ENCODE results near the gene SRA1.
"Not testable (repeated sequence)": the region's sequence is repeated elsewhere in the genome, so short reads cannot be mapped to it uniquely, and the experiment has no call there.

The SRA1 gene

DNA sequence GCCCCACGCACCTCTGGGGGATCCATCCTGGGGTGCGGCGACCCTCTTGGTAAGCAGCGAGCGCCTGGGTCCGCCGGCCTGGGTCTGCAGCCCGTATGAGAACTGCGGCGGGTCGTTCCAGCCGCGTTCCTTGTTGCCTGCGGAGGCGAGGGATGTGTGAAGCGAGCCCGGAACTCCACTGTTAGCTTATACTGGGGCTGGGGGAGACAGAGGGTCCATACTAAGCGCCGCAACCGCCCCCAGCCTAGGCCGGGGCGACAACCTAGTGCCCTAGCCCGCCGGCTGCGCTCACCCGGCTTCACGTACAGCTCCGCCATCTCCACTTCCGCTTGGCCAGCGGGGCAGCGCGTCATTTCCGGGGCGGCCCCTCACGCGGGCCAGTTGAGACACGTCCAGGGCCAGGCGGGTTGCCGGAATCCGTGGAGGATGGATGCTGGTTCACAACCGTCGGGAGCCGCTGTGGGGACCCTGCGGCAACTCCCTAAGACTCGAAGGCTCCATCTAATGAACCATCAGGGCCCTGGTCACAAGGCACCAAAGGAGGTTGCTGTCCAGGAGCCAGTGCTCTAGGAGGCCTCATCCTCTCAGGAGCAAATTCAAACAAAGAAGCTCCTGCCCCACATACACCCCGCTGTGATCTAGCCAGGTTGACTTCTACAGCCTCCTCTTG lies at the start of gene SRA1:
Gene SRA1 (minus strand): TSS at position 338 of the 670 bp plus-strand sequence. CDS start 21 bp downstream, at position 317.
- peak; percentile 44 to 74 for DNase-seq (ENCODE audit: extremely low read depth in 1 of 2, low read depth in 1 of 2)

GRCh38 chr5:140607031-140607430 lies 49.8 kb upstream of the SRA1 start:
- no peak for DNase-seq (ENCODE audit: extremely low read depth in 1 of 2, low read depth in 1 of 2)

- DNase-seq (ENCODE audit: extremely low read depth in 1 of 2, low read depth in 1 of 2), result no peak
Observed at GRCh38 chr5:140605879-140606278, 48.6 kb upstream of the SRA1 start.

DNA sequence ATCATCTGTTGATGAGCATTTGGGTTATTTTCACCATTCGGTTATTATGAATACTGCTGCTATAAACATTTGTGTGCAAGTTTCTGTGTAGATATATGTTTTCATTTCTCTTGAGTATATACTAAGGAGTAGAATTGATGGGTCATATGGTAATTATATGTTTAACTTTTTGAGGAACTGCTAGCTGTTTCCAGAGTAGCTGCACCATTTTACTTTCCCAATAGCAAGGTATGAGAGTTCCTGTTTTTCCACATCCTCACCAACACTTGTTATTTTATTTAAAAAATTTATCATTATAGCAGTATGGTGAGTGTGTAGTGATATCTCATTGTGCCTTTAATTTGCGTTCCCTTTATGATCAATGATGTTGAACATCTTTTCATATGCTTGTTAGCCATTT lies 46.5 kb upstream of the SRA1 start:
- DNase-seq (ENCODE audit: extremely low read depth in 1 of 2, low read depth in 1 of 2), result no peak

- DNase-seq (ENCODE audit: extremely low read depth in 1 of 2, low read depth in 1 of 2), result not testable (repeated sequence)
Observed at GRCh38 chr5:140603446-140603698, 46.1 kb upstream of the SRA1 start.

DNA sequence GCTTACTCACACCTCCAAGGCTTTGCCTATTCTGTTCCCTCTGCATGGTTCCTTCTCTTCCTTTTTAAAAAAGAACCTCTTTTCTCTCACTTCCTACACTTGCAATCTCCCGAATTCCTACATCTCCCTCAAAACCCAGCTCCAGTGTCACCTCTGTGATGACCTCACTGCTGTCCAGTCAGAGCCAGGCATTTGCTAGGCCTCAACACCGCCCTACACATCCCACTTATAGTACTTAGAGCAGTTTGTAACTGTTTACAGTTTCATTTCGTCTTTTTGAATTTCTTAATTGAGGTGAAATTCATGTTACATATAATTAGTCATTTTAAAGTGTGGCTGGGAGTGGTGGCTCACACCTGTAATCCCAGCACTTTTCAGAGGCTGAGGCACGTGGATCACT lies 44.9 kb upstream of the SRA1 start:
- no peak for DNase-seq (ENCODE audit: extremely low read depth in 1 of 2, low read depth in 1 of 2)

- no peak for DNase-seq (ENCODE audit: extremely low read depth in 1 of 2, low read depth in 1 of 2)
Observed at GRCh38 chr5:140600096-140600495, 42.8 kb upstream of the SRA1 start.

GRCh38 chr5:140598836-140599235 lies 41.6 kb upstream of the SRA1 start:
- DNase-seq (ENCODE audit: extremely low read depth in 1 of 2, low read depth in 1 of 2), result no peak

GRCh38 chr5:140596321-140596741 lies 39.1 kb upstream of the SRA1 start:
- DNase-seq (ENCODE audit: extremely low read depth in 1 of 2, low read depth in 1 of 2), result no peak

DNA sequence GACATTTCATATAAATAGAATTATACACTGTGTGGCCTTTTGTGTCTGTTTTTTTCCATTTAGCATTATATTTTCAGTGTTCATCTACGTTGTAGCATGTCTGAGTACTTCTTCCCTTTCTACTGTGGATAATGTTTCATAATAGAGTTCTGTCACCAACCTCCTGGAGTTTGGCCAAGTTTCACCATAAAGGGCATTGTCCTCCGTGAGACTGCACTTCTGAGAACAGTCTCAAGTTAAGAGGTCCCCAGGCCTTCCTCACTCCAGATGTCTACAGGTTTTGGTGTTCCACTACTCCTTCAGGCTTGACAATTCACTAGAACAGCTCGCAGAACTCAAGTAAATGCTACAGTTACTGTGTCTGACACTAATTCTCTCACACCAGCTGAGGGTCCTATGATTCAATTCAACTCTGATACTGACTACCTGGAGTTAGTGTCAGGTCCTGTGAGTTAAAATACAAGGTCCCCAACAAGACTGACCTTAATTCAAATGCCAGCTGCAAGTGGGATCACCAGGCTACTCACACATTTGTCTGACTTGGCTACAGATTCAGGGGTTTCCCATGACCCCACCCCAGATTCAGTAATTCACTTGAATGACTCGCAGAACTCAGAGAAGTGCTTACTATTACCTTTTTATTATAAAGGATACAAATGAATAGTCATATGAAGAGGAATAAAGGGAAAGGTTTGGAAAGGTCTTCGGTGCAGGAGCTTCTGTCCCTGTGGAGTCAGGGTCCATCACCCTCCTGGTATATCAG lies 38.4 kb upstream of the SRA1 start:
- DNase-seq (ENCODE audit: extremely low read depth in 1 of 2, low read depth in 1 of 2), result no peak

DNA sequence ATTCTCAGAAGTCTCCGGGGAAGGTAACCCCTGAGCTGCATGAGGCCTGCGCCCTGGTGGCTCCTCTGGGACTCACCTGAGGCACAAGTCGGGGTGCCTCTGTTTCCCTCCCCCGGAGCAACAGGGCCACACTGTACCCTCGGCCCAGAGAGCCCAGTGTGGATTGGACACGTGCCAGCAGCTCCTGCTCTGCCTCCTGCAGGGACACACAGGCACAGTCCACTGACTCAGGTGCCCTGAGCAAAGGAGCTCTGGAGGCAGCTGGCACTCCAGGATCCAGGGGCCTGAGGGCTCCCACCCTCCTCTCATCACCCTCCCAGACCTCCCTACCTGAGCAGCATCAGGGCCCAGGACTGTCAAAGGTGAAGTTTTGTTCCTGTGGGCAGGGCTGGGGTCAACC lies 36.9 kb upstream of the SRA1 start:
- DNase-seq (ENCODE audit: extremely low read depth in 1 of 2, low read depth in 1 of 2), result no peak

DNA sequence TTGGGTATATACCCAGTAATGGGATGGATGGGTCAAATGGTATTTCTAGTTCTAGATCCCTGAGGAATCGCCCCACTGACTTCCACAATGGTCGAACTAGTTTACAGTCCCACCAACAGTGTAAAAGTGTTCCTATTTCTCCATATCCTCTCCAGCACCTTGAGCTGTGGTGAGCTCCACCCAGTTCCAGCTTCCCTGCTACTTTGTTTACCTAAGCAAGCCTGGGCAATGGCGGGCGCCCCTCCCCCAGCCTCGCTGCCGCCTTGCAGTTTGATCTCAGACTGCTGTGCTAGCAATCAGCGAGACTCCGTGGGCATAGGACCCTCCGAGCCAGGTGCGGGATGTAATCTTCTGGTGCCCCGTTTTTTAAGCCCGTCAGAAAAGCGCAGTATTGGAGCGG lies 35.8 kb upstream of the SRA1 start:
- not testable (repeated sequence) for DNase-seq (ENCODE audit: extremely low read depth in 1 of 2, low read depth in 1 of 2)

DNA sequence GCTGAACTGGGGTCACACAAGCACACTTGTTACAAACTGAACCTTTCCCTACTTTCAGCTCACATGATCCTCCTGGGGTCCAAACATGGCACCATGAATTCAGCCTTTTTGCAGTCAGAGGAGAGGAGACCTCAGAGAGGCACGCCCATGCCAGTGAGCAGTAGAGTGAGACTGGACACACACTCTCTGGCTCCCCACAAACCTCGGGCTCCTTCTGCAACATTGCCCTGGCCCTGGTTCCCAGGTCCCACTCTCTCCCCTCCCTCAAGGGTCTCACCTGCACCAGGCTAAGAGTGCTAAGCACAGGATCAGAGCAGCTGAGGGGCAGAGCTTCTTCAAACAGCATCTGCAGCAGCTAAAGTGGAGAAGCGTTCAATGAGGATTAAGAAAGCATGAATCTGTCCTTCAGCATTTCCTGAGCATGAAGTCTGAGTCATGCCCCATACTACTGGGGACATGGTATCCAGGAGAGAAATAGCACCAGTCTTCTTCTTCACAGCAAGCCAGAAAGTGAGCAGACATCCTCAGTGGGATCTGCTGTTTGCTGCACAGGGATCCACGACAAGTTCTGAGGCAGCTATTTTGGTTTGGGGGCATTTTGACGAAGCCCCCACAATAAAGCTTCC lies 34.6 kb upstream of the SRA1 start:
- no peak for DNase-seq (ENCODE audit: extremely low read depth in 1 of 2, low read depth in 1 of 2)

DNA sequence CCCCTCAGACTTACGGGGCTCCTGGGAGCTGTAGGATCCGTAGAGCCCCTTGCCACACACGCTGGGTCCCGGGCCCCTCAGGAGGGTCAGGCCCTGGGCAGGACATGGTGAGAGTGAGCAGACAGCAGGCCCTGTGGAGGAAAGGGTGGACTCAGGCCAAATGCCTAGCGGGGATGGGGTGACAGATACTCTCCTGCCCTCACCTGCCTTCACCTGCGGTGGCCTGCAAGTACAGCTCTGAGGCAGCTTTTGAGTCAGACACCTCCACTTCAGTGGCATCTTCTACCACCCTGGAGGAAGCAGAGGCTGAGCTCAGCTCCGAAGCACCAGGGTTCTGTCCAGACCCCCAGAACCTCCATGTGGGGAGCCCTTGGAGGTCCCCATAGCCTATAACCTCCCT lies 33.6 kb upstream of the SRA1 start:
- DNase-seq (ENCODE audit: extremely low read depth in 1 of 2, low read depth in 1 of 2), result no peak

- DNase-seq (ENCODE audit: extremely low read depth in 1 of 2, low read depth in 1 of 2), result no peak
Observed at GRCh38 chr5:140588311-140589070, 31.2 kb upstream of the SRA1 start.

DNA sequence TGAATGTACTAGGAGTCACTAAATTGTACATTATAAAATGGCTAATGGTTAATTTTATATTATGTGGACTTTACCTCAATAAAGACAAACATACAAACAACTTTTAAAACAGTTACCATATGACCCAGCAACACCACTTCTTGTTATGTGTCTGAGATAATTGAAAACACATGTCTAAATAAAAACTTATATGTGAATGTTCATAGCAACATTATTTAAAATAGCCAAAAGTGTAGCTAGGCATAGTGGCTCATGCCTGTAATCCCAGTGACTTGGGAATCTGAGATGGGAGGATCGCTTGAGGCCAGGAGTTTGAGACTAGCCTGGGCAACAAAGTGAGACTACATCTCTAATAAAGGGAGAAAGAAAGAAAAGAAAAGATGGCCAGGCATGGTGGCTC lies 30.2 kb upstream of the SRA1 start:
- DNase-seq (ENCODE audit: extremely low read depth in 1 of 2, low read depth in 1 of 2), result no peak

- DNase-seq (ENCODE audit: extremely low read depth in 1 of 2, low read depth in 1 of 2), result not testable (repeated sequence)
Observed at GRCh38 chr5:140579188-140579747, 22.0 kb upstream of the SRA1 start.

DNA sequence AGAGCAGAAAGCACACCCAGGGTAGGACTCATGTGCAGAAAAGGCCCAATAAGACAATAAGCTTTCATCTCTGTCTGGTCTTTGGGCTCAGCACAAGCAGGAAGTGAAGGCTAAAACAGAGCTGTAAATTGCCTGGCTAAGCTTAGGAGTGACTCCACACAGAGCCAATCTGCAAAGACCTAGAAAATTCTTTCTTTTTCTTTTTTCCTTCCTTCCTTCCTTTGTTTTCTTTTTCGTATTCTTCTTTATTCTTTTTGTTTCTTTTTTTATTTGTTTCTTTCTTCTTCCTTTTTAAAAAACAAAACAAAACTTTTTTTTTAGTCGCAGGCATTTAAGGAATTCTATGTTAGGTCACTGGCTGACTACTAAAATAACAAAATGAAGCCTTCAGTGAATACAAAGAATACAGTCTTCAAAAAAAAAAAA lies 19.5 kb upstream of the SRA1 start:
- no peak for DNase-seq (ENCODE audit: extremely low read depth in 1 of 2, low read depth in 1 of 2)

DNA sequence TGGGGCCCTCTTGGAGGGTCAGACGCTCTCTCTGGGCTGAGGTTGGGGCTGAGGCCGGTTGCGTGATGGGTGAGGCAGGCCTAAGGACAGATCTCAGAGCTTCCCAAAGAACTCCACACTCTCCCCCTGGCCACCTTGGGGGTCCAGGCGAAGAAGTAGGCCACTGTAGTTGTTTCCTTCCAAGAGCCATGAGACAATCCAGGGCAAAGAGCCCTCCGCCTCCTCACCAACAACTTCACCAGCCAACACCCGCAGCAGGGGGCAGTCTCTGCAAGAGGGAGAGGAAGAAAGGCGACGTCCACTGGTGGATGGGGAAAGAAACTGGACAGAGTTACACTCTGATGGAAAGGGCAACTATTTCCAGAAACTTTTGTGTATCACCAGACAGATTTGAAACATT lies 18.0 kb upstream of the SRA1 start:
- no peak for DNase-seq (ENCODE audit: extremely low read depth in 1 of 2, low read depth in 1 of 2)

- DNase-seq (ENCODE audit: extremely low read depth in 1 of 2, low read depth in 1 of 2), result no peak
Observed at GRCh38 chr5:140574165-140574564, 16.9 kb upstream of the SRA1 start.

GRCh38 chr5:140573683-140574082 lies 16.4 kb upstream of the SRA1 start:
- no peak for DNase-seq (ENCODE audit: extremely low read depth in 1 of 2, low read depth in 1 of 2)
